ENCODE results near the gene MUTYH. TPM values are rescaled to one million over a fixed set of nuclear protein-coding genes. Genes with fewer than 3 reads are reported as not detected.

MUTYH gene
- total RNA-seq, 1 experiment from 2014 or later: 48.4 TPM

DNA sequence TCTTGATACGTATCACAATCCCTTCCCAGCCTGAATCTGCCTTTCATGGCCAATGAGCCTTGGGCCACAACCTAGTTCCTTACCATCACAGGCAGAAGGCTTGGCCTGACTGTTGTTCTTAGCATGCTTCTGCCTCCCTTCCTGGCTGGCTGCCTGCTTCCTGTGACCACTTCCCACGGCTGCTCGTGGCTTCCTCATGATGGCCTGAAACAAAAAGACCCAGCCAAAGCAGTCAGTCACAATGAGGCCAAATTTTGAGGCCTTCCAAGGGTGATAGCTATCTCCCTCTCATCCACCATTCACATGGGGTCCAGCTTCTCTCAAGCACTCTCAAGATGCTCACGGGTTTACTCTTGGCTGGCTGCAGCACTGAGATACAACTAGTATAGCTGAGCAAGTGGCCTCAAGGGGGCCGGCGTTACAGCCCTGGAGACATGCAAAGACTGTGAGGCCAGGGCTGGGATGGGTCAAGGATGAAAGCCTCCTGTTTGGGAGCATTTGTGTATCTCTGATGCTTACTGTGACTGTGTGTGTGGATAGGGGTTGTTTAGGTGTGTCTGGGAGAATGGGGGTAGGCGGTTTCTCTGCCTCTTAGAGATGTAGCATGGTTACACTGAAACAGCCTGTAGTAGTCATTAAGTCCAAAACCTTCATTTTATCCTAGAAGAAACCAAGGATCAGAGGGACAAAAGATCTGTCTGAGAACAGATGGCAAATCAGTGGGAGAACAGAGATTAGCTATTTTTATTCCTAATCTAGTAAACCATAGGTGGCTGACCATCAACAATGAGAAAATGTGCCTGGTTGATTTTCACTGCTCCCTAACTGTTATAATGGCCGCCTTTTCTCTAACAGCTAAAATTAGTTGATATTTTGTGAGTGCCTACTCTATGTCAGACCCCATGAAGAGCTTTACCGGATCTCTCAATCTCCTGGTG, 5.7 kb downstream of the MUTYH start:
- peak; percentile 60 to 72 for DNase-seq
- Mint-ChIP-seq H3K4me3 (ENCODE audit: unreplicated experiment) (peak overlapping the region; percentile 99), H3K27me3 (ENCODE audit: insufficient read depth, unreplicated experiment) (no peaks in the 10 kb centered on the region), H3K4me1 (ENCODE audit: low read depth, unreplicated experiment) (peaks cover 47% of the 10 kb centered on the region), H3K36me3 (ENCODE audit: insufficient read depth, unreplicated experiment) (peaks cover 71% of the 10 kb centered on the region), H3K9me3 (ENCODE audit: unreplicated experiment) (no peaks in the 10 kb centered on the region), H3K27ac (ENCODE audit: unreplicated experiment) (peak overlapping the region; percentile 97)
- H3K36me3 ChIP-seq (ENCODE audit: control insufficient read depth, insufficient read depth, low read length): peaks cover 13% of the 10 kb centered on the region
- ChIA-PET POLR2A (interaction anchor here (0.6 kb wide), 1 partner anchor 489 kb away, joined by 4 read pairs; no protein-coding TSS in a partner anchor), CTCF (no interaction called here)
- intact Hi-C loops (cut with micrococcal nuclease; ENCODE audit: unreplicated experiment): no loop called here
- no peaks in the 10 kb centered on the region for H3K27me3 ChIP-seq (replicated peaks; ENCODE audit: control insufficient read depth, insufficient read depth, low read length)
- H3K9me3 ChIP-seq: no peaks in the 10 kb centered on the region
- peaks cover 68% of the 10 kb centered on the region for H3K4me1 ChIP-seq
- BruUV-seq (replicated peaks): no TSS peak
- TF ChIP-seq CTCF (IDR thresholded peaks at IDR 0.05; ENCODE audit: insufficient read depth in 1 of 2, low read depth in 1 of 2, low read length in 1 of 2, severe bottlenecking in 1 of 2, unreplicated experiment in 1 of 2): peak in 1 of 2 experiments; percentile 35
- no peak overlapping the region for H3K4me3 ChIP-seq (ENCODE audit: low read depth, low read length)

DNA sequence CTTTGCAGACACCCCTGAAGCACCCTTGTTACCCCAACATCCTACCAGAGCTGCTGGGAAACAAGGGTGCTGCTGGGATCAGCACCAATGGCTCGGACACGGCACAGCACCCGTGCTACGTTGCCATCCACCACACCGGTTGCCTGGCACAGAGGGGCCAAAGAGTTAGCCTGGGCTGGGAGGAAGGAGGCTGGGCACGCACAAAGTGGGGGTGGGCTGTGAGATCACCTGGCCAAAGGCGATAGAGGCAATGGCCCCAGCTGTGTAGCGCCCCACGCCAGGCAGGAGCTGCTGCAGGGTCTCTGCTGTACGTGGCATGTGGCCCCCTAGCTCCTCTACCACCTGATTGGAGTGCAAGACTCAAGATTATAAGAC, 7.9 kb downstream of the MUTYH start:
- ChIA-PET POLR2A (no interaction called here), CTCF (no interaction called here)
- H3K9me3 Mint-ChIP-seq (ENCODE audit: unreplicated experiment): no peaks in the 10 kb centered on the region
- H3K36me3 Mint-ChIP-seq (ENCODE audit: insufficient read depth, unreplicated experiment): peaks cover 72% of the 10 kb centered on the region
- no peaks in the 10 kb centered on the region for H3K27me3 Mint-ChIP-seq (ENCODE audit: insufficient read depth, unreplicated experiment)
- peaks cover 37% of the 10 kb centered on the region for H3K4me1 Mint-ChIP-seq (ENCODE audit: low read depth, unreplicated experiment)
- Histone ChIP-seq H3K4me3 (ENCODE audit: low read depth, low read length) (no peak overlapping the region), H3K27me3 (replicated peaks; ENCODE audit: control insufficient read depth, insufficient read depth, low read length) (no peaks in the 10 kb centered on the region), H3K36me3 (ENCODE audit: control insufficient read depth, insufficient read depth, low read length) (peaks cover 11% of the 10 kb centered on the region), H3K9me3 (no peaks in the 10 kb centered on the region), H3K4me1 (peaks cover 54% of the 10 kb centered on the region)
- H3K27ac Mint-ChIP-seq (ENCODE audit: unreplicated experiment): no peak overlapping the region
- BruUV-seq (replicated peaks): no TSS peak
- no peak for DNase-seq
- no peak overlapping the region for H3K4me3 Mint-ChIP-seq (ENCODE audit: unreplicated experiment)
- intact Hi-C loops (cut with micrococcal nuclease; ENCODE audit: unreplicated experiment): no loop called here
- TF ChIP-seq CTCF (IDR thresholded peaks at IDR 0.05; ENCODE audit: insufficient read depth in 1 of 2, low read depth in 1 of 2, low read length in 1 of 2, severe bottlenecking in 1 of 2, unreplicated experiment in 1 of 2): no peak

DNA sequence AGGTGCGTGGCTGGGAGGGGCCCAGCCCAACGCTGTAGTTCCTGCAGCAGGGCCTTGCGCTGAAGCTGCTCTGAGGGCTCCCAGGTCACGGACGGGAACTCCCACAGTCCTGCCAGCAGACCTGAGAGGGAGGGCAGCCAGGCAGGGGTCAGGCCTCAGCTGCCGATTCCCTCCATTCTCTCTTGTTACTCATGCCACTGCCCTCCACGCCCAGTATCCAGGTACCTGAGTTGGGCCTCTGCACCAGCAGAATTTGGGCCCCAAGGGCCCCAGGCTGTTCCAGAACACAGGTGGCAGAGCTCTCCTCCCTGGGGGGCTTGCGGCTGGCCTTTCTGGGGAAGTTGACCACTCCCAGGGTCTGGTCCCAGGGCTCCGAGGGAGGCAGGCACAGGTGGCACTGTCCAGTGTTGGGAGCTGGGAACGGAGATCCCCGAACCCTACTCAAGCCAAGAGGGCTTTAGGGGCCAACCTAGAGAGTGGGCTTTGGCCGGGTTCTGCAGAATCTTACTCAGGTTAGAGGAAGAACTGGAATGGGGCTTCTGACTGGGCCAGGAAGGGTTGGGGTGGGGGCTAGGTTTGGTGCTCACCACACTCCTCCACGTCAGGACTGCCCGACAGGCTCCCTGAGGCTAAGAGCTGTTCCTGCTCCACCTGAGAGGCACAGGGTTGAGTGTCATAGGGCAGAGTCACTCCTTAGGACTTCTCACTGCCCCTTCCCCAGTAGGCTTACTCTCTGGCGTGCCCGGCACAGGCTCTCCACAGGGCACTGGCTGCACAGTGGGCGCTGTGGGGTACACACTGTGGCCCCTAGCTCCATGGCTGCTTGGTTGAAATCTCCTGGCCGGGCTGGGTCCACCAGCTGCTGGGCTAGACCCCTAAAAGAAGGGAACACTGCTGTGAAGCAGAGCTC, 8.5 kb downstream of the MUTYH start:
- Mint-ChIP-seq H3K27ac (ENCODE audit: unreplicated experiment) (peak overlapping the region; percentile 93), H3K36me3 (ENCODE audit: insufficient read depth, unreplicated experiment) (peaks cover 73% of the 10 kb centered on the region), H3K27me3 (ENCODE audit: insufficient read depth, unreplicated experiment) (no peaks in the 10 kb centered on the region), H3K4me1 (ENCODE audit: low read depth, unreplicated experiment) (peaks cover 30% of the 10 kb centered on the region), H3K9me3 (ENCODE audit: unreplicated experiment) (no peaks in the 10 kb centered on the region), H3K4me3 (ENCODE audit: unreplicated experiment) (no peak overlapping the region)
- peaks cover 11% of the 10 kb centered on the region for H3K36me3 ChIP-seq (ENCODE audit: control insufficient read depth, insufficient read depth, low read length)
- POLR2A ChIA-PET: no interaction called here
- CTCF ChIA-PET: no interaction called here
- H3K4me3 ChIP-seq (ENCODE audit: low read depth, low read length): no peak overlapping the region
- no peaks in the 10 kb centered on the region for H3K27me3 ChIP-seq (replicated peaks; ENCODE audit: control insufficient read depth, insufficient read depth, low read length)
- BruUV-seq (replicated peaks): no TSS peak
- no peak for DNase-seq
- intact Hi-C loops (cut with micrococcal nuclease; ENCODE audit: unreplicated experiment): no loop called here
- TF ChIP-seq CTCF (IDR thresholded peaks at IDR 0.05; ENCODE audit: insufficient read depth in 1 of 2, low read depth in 1 of 2, low read length in 1 of 2, severe bottlenecking in 1 of 2, unreplicated experiment in 1 of 2): no peak
- no peaks in the 10 kb centered on the region for H3K9me3 ChIP-seq
- H3K4me1 ChIP-seq: peaks cover 50% of the 10 kb centered on the region

All from Caco-2 (cell line).